ENCODE data around the gene FOSL1. TPM values are rescaled to one million over a fixed set of nuclear protein-coding genes. Genes with fewer than 3 reads are reported as not detected.

FOSL1 gene
- total RNA-seq, 1 experiment from 2014 or later, result 186 TPM

DNA sequence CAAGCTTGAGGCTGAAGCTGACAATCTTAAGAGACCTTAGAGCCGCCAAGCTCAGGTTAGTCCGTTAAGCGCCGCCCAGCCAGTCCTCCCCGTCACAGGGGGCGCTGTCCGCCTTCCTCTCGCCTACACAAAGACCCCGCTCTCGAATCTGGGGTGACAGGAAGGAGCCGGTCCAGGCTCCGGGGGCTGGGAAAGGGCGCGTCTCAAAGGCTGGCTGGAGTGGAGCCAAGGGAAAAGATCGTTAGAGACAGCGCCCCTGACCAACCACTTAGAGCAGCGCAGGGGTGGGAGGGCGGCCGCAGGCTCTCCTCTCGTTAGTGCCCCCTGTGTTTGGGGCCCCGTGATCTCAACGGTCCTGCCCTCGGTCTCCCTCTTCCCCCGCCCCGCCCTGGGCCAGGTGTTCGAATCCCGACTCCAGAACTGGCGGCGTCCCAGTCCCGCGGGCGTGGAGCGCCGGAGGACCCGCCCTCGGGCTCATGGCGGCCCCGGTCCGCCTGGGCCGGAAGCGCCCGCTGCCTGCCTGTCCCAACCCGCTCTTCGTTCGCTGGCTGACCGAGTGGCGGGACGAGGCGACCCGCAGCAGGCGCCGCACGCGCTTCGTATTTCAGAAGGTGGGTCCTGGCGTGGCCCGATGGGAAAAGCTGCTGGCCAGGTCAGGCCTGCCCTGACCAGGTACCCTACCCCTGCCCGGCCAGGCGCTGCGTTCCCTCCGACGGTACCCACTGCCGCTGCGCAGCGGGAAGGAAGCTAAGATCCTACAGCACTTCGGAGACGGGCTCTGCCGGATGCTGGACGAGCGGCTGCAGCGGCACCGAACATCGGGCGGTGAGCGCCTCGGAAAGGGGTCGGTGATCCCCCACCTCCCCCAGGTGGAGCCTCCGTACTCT lies 39.7 kb downstream of the FOSL1 start, which contains the start of gene MUS81:
Gene MUS81, plus strand, starts transcription at position 156 of the 887 bp plus-strand sequence. Its CDS starts 321 bp downstream, at position 477.
- Histone ChIP-seq H3K27ac (ENCODE audit: low read length) (peak within 1 kb of the TSS; percentile 98), H3K4me1 (ENCODE audit: control insufficient read depth, insufficient read depth, low read length) (peaks cover 33% of the 10 kb centered on the region), H3K36me3 (ENCODE audit: control insufficient read depth, insufficient read depth, low read length) (peaks cover 13% of the 10 kb centered on the region), H3K9me3 (ENCODE audit: control insufficient read depth, insufficient read depth, low read depth, low read length) (no peaks in the 10 kb centered on the region), H3K27me3 (ENCODE audit: control insufficient read depth, insufficient read depth, low read length) (no peaks in the 10 kb centered on the region), H3K4me3 (ENCODE audit: low read depth in 2 of 2, low read length in 2 of 2) (peak within 1 kb of the TSS; percentile 85 to 99)
- ChIA-PET POLR2A (interaction anchor here (0.6 to 1.9 kb wide), 10 partner anchors 9 to 192 kb away, joined by 3 to 10 read pairs (median 4); partner anchors contain the start of genes CCDC85B, FIBP, KAT5 and SF3B2), CTCF (interaction anchor here (0.8 to 3.3 kb wide), 7 partner anchors 8 to 42 kb away, joined by 3 to 22 read pairs (median 4); partner anchors contain the start of genes CCDC85B and FIBP)
- TF ChIP-seq, protein P1, sequence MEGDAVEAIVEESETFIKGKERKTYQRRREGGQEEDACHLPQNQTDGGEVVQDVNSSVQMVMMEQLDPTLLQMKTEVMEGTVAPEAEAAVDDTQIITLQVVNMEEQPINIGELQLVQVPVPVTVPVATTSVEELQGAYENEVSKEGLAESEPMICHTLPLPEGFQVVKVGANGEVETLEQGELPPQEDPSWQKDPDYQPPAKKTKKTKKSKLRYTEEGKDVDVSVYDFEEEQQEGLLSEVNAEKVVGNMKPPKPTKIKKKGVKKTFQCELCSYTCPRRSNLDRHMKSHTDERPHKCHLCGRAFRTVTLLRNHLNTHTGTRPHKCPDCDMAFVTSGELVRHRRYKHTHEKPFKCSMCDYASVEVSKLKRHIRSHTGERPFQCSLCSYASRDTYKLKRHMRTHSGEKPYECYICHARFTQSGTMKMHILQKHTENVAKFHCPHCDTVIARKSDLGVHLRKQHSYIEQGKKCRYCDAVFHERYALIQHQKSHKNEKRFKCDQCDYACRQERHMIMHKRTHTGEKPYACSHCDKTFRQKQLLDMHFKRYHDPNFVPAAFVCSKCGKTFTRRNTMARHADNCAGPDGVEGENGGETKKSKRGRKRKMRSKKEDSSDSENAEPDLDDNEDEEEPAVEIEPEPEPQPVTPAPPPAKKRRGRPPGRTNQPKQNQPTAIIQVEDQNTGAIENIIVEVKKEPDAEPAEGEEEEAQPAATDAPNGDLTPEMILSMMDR (IDR thresholded peaks at IDR 0.05), result peak; percentile 97; the same call in 1 of the 2 replicates
- TF ChIP-seq SIN3A (IDR thresholded peaks at IDR 0.05; ENCODE audit: borderline replicate concordance, insufficient read depth, low read depth, low read length), result peak; percentile 89; the same call in 1 of the 2 replicates
- peak; percentile 85; the same call in 1 of the 2 replicates for TF ChIP-seq POLR2AphosphoS5 (IDR thresholded peaks at IDR 0.05; ENCODE audit: low read depth, low read length)
- TF ChIP-seq TCF7L2 (IDR thresholded peaks at IDR 0.05; ENCODE audit: low read depth, low read length), result peak; percentile 69; the same call in 1 of the 2 replicates
- TF ChIP-seq, protein P2, sequence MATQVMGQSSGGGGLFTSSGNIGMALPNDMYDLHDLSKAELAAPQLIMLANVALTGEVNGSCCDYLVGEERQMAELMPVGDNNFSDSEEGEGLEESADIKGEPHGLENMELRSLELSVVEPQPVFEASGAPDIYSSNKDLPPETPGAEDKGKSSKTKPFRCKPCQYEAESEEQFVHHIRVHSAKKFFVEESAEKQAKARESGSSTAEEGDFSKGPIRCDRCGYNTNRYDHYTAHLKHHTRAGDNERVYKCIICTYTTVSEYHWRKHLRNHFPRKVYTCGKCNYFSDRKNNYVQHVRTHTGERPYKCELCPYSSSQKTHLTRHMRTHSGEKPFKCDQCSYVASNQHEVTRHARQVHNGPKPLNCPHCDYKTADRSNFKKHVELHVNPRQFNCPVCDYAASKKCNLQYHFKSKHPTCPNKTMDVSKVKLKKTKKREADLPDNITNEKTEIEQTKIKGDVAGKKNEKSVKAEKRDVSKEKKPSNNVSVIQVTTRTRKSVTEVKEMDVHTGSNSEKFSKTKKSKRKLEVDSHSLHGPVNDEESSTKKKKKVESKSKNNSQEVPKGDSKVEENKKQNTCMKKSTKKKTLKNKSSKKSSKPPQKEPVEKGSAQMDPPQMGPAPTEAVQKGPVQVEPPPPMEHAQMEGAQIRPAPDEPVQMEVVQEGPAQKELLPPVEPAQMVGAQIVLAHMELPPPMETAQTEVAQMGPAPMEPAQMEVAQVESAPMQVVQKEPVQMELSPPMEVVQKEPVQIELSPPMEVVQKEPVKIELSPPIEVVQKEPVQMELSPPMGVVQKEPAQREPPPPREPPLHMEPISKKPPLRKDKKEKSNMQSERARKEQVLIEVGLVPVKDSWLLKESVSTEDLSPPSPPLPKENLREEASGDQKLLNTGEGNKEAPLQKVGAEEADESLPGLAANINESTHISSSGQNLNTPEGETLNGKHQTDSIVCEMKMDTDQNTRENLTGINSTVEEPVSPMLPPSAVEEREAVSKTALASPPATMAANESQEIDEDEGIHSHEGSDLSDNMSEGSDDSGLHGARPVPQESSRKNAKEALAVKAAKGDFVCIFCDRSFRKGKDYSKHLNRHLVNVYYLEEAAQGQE (IDR thresholded peaks at IDR 0.05; ENCODE audit: insufficient read depth in 1 of 2, low read depth in 2 of 2, low read length in 1 of 2), result peak in 1 of 2 experiments; percentile 26; a peak in 1 of 4 replicates
- ATAC-seq (peak; percentile 67), DNase-seq (ENCODE audit: low read depth, low spot score) (peak; percentile 94)
- intact Hi-C loops (cut with micrococcal nuclease; ENCODE audit: unreplicated experiment), result no loop called here
- in situ Hi-C loops (cut with HindIII; ENCODE audit: low pct_unique_long_range_greater_than_20kb, low sequenced_read_pairs), result no loop called here
- BruUV-seq (replicated peaks), result no TSS peak

DNA sequence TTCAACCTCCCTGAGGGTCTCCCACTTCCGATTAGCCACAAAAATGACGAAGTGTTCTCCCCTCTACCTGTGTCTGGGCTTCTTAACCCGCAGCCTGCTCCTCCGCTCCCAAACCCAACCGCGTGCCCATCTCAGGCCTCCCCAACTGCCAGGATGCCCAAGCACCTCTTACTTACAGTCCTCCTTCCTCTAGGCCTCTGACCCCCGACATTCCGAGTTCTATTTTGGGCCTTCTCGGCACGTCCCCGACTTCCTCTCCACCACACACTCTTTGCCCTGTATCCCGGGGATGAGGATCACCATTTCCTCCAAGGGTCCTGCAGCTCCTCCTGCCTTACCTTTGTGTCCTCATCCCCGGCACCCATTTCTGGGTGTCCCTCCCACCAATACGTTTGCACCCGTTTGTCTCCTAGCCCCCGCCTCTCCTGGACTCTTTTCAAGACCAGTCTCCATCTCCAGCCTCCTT lies 40.3 kb downstream of the FOSL1 start:
- Histone ChIP-seq H3K4me1 (ENCODE audit: control insufficient read depth, insufficient read depth, low read length) (peaks cover 40% of the 10 kb centered on the region), H3K4me3 (ENCODE audit: low read depth in 2 of 2, low read length in 2 of 2) (peak overlapping the region; percentile 85 to 99), H3K27me3 (ENCODE audit: control insufficient read depth, insufficient read depth, low read length) (no peaks in the 10 kb centered on the region), H3K36me3 (ENCODE audit: control insufficient read depth, insufficient read depth, low read length) (peaks cover 20% of the 10 kb centered on the region), H3K9me3 (ENCODE audit: control insufficient read depth, insufficient read depth, low read depth, low read length) (no peaks in the 10 kb centered on the region), H3K27ac (ENCODE audit: low read length) (peak overlapping the region; percentile 98)
- intact Hi-C loops (cut with micrococcal nuclease; ENCODE audit: unreplicated experiment) (loop anchor here (10.0 kb wide), 1 partner anchor 305 kb away; the partner anchor contains the start of gene LTBP3), in situ Hi-C loops (cut with HindIII; ENCODE audit: low pct_unique_long_range_greater_than_20kb, low sequenced_read_pairs) (no loop called here)
- no peak for DNase-seq (ENCODE audit: low read depth, low spot score)
- peak; percentile 7 for ATAC-seq
- TF ChIP-seq POLR2AphosphoS5 (IDR thresholded peaks at IDR 0.05; ENCODE audit: low read depth, low read length), result 0 out of 2 replicates have a peak, but pooled peaks have one; percentile 8
- no peak for TF ChIP-seq TCF7L2 (IDR thresholded peaks at IDR 0.05; ENCODE audit: low read depth, low read length)
- BruUV-seq (replicated peaks), result no TSS peak
- POLR2A ChIA-PET, result interaction anchor here (0.6 to 1.9 kb wide), 13 partner anchors 8 to 292 kb away, joined by 3 to 10 read pairs (median 4); partner anchors contain the start of genes CCDC85B, FIBP, KAT5 and SF3B2
- CTCF ChIA-PET, result interaction anchor here (0.8 to 3.3 kb wide), 7 partner anchors 9 to 42 kb away, joined by 3 to 22 read pairs (median 4); partner anchors contain the start of genes CCDC85B and FIBP
